Measurements from ENCODE around the gene TRIO.

The TRIO gene

DNA sequence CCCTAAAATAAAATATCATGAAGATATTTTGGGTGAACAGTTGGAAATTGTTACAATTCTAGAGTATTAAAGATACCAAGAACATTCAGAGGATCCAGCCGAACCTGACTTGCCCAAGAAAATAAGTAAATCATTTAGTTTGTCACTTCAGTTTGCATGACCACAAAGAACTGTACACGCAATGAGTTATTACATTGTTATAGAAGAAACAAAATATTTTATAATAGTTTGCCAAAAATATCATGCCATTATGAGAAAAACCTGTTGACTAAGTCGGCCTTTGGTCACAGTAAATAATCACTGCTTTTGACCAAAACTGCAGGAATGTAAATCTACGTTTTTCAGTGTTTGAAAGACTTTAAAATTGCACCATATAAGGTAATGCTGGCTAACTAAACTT is 27.9 kb downstream of the TRIO start:
- no peak for DNase-seq

DNA sequence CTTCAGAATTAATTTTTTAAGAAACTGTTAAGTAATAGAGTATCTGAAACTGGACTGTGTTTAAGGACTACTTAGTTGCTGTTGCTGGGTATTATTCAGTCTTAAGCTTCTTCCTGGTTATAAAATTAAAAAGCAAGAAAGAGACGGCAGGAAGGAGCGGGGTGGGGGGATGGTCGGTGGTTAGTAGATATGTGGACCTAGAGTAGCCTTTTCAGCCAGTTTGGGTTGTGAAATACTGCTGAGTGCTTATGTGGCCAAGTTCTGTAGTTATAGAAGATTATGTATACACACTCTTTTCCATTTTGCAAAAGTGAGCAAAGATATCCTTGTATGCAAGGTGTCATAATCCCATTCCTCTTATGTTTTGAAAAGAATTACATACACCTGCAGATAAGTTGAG is 28.5 kb downstream of the TRIO start:
- no peak for DNase-seq

DNA sequence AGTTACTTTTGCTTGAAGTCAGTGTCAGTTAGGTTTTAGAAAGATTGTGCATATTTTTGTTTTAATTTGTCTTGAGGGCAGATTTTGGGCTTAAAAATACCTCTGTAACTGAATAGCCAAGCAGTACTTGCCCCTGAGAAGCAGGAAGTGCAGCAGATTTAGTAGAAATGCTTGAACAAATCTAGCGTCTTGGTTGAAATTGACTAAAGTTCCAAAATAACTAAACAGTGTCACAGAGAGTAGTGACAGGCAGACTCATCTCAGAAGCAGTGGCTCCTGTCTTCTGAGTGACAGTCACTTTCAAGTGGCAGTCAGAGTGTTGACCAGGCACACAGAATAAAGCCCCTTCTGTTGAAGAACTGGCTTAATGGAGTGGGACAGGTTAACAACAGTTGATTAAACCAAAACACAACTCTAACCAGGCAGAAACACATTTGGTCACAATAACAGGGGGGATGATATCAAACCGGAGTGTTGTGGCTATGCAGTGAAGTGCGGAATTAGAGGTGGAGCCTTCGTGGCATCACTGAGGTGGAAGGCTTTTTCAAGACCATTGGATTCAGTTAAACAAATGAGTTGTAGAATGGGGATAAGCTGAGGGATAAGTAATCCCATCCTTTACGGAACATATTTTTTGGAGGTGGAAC is 29.1 kb downstream of the TRIO start:
- no peak for DNase-seq

DNA sequence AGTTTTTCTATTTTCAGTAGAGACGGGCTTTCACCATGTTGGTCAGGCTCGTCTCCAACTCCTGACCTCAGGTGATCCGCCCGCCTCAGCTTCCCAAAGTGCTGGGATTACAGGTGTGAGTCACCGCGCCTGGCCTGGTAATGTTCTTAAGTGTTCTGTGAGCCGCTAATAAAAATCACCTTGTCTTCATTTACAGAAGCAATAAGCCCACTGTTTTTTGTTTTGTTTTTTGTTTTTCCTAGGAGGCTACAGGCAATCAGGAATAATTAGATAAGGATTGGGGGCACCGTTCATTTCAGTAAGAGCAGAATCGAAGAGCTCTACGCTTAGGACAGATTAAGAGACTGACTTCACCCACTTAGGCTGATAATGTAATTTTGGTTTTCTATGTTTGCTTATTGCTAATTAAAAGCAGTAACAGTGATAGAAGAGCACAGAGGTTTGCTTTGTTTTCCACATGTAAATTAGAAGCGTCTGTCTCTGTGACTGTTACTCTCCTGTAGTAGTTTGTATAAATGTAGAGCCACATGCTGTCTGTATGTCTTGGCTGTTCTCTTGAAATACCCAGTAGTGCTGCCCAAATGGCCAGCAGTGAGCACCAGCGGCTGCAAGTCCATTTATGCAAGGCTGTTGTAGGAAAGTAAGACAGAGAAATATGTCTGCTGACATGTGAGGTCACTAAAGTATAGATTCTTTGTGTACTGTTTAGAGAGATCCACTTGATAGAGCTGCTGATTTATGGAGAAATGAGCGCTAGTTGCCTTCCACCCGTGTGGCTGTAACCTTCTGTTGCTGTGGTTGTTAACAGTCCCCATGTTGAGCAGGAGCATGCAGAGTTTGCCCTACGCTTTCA is 30.5 kb downstream of the TRIO start:
- DNase-seq = no peak

DNA sequence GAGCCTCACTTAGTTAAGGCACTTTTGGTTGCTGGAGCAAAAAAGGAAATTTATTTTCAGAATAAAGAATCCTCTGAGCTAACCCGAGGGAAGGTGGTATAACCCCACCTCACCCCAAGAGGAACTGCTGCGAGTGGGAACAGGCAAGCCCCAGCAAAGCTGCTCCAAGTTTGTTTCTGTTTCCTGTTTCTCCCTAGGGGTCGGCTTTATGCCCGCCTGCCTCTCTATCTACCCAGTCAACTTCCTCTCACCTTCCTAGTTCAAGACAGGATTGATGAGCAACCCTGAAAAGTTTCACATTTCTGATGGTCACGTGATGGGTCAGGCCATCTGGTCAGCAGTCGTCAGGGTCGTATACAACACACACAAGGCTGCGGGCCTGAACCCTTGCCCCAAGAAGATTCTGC is 31.1 kb downstream of the TRIO start:
- DNase-seq = no peak

DNA sequence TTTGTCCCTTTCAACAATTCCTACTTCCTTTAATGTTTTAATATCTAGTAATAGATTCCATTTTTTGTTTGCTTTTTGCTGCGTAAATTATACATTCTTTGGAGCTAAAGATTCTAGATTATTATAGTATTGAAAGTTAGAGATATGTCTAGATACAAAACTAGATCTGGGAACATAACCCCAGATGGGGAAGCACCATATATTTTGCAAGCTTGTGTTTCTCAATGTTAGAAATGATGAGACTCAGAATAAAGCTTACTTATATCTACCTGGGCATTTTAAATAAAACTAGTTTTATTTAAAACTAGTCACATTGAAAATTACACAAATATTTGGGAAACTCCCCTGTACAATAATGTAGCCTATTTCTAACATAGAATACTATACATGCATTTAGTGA is 32.2 kb downstream of the TRIO start:
- no peak for DNase-seq

DNA sequence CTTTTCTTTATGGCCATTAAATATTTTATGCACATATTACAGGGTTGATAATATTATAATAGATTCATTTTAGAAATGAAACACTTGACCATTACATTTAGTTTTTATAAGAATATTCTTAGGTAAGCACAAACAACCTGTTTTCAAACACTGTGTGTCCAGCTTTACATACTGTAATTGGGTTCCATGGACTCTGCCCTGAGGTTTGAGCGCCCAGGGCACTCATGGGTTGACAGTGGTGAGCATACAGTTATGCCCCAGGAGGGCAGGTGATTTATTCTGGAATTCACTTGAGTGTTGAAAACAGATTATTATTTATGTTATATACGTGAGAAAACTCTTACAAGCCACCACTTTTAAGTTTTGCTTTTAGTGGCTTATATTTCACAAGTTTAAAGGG is 33.7 kb downstream of the TRIO start:
- DNase-seq = no peak

DNA sequence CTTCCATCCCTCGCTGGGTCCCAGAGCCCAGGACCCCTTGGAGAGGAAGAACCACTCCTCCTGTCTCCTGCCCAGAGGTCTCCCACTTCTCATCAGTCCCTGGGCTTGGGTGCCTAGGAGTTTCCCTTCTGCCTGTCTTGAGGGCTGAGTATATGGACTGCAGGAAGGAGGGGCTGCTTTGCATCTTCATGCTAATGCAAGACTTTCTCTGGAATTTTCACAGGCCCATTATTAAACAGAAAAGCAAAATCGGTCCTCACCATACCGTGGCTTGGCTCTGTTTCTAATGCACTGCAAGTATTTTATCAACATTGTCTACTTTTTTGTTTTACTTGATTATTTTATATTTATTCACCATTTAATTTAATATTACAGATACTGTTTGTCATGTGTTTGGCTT is 34.5 kb downstream of the TRIO start:
- no peak for DNase-seq

DNA sequence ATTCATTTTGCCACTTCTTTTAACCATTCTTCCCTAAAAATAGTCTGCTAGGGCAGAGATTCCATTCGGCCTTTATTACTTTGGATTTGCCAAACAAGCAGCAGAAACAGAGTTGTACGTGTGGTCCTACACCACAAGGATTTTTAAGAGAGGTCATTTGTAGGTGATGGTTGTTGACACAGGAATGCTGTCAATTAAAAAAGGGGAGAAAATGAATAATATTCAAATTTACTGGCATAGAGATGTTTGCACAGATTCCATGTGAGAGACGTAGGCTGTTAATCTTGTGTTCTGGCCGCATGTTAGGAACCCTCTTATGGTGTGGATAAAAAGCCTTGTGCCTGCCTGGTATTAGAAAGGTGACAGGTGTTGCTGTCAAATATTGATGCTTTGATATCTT is 34.9 kb downstream of the TRIO start:
- DNase-seq = no peak

DNA sequence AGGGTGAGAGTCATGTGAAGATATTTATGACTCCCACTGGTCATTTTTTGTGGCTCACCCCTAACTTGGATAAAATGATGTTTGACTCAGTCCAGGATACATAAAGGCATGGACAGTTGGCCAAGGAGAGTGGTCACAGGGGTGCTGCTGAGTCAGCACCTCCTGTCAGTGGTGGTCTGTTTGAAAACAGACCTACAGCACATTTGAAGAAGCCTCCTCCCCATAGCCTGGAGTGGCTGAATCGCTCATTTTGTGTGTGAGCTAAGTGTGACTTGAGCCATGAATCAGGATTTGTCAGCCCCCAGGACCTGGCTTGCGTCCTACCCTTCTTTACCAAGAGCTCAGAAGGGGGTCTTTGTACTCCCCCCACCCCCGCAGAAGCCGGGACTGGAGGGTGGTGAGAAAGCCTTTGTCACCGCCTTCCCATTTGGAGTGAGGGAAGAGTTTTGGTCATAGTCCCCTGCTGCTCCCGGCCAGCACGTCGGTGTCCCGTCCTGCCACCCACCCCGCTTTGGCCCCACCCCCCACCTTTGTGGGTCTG is 35.6 kb downstream of the TRIO start:
- no peak for DNase-seq

DNA sequence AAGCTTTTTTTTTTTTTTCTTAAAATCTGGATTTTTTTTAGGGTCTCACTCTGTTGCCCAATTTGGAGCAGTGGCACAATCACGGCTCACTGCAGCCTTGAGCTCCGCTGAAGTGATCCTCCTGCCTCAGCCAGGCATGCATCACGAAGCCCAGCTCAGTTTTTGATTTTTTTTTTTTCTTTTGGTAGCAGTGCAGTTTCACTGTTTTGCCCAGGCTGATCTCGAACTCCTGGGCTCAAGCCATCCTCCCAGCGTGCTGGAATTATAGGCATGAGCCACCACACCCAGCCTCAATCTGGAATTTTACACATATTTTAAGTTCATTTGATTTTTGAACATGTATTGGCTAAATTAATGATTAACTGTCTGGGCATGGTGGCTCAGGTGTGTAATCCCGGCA is 36.3 kb downstream of the TRIO start:
- no peak for DNase-seq

DNA sequence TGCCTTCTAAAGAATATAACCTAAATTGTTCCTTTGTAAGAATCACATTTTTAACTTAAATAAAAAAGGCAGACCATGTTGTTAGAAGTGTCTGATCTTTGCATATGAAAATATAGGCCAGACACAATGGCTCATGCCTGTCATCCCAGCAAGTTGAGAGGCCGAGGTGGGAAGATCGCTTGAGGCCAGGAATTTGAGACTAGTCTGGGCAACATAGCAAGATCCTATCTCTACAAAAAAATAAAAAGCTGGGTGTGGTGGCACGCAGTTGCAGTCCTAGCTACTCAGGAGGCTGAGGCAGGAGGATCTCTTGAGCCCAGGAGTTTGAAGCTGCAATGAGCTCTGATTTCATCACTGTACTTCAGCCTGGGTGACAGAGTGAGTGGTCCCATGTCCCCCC is 37.3 kb downstream of the TRIO start:
- DNase-seq = no peak

DNA sequence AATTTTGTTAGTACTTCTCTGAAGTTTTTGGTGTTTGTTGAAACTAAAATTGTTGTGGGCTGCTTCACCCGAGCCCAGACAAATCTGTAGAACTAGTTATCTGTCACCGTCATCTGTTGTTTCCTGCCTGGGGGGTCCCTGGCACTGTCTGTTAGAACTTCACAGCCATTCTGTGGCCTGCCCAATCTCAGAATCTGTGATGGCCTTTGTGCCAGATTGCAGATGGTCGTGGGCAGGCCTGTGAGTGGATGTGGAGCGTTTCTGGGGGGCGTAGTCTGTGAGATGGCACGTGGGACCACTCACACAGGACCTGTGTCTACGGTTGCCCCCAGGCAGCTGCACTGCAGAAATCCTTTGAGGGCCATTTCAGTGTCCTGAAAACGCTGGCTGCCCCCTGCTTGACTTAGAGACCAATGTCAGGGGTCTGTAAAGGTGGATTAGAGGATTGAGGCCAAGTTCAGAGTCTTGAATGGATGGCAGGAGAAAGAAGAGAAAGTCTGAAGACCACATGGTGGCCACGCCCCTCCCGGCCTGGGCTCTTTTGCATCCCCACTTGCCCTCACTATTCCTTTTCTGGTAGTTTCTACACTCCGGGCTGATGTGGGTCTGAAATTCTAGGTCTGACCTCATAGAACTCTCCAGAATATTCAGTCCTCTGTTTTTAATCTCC is 38.3 kb downstream of the TRIO start:
- no peak for DNase-seq

DNA sequence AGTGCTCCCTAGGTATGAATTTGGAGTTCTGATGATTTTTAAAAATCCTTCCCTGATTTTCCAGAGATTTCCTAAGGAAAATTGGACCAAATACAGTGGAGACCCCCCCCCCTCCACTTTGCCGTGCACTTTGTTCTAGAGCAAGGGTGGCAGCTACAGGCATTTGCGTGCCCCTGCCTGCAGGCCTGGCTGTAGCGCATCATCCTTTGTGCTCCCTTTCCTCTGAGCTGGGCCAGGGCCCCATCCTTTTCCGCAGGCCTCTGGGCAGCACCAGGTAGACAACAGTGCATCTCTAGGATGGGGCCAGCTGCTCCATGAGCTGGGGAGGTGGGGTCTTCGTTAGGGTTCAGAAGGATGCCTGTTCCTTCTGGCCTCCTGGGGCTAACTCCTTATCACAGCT is 39.6 kb downstream of the TRIO start:
- no peak for DNase-seq

DNA sequence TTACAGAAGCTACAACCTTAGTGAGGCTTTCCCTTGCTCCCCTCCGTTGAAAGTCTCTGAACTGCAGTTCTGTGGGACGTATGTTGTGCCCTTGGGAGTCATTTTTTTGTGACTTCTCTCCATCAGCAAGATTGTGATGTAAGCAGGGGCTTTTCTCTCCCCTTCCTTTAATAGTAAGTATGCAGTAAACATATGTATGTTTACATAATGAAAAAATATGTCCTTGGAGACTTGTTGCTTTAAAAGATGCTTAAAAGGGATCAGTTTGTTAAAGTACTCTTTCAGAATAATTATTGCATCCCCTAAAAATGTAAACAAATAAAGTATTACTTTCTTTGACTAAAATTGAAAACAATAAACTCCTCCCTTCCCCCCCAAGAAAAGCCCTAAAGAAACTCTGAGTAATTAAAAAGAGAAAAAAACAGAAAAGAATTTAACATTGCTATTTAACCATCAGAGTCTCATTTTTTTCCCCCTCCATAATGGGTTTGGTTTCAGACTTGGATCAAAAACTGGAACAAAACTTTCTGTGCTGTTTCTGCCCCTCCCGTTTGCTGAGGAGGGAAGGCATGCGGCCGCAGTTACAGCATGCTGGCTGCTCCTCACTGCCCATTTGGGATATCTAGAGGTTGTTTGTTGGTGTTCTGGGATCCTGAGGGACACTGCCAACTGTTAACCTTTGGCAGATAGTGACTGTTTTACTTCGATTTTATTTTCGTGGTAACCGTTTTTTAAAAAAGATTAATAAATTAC is 40.2 kb downstream of the TRIO start:
- DNase-seq = no peak

DNA sequence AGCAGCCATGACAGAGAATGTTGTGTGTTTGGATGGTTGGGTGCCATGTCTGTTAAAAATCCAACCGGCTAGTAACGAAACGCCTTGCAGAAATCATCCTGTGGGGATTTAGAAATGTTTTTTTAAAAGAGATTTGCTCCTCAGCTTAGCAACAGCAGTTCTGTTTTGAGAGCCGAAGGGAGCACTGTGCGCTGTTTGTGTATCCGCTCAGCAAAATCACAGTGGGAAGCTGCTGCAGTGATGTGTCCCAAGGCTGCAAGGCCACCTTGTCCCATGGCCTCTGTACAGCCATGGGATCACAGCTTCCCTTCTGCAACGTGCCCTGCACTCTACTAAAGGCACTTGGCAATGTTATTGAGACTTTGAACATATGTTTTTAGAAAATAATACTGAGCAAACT is 40.9 kb downstream of the TRIO start:
- no peak for DNase-seq

DNA sequence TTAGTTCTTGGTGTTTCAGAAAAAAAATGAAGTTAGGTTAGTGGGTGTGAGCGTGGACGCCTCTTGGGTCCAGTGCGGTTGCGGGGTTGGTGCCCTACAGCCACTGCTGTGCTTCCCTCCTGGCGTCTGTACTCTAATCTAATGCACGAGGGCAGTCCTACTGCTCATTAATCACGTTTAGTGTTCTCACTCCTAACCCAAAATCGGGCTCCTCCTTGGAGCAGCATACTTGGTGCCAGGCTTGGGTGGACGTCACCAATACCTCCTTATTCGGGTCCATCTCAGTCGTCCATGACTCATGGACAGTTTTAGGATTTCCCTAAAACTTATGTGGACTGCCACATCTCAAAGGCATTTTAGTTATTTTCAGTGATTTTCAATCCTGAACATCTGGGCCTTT is 41.6 kb downstream of the TRIO start:
- DNase-seq = no peak

DNA sequence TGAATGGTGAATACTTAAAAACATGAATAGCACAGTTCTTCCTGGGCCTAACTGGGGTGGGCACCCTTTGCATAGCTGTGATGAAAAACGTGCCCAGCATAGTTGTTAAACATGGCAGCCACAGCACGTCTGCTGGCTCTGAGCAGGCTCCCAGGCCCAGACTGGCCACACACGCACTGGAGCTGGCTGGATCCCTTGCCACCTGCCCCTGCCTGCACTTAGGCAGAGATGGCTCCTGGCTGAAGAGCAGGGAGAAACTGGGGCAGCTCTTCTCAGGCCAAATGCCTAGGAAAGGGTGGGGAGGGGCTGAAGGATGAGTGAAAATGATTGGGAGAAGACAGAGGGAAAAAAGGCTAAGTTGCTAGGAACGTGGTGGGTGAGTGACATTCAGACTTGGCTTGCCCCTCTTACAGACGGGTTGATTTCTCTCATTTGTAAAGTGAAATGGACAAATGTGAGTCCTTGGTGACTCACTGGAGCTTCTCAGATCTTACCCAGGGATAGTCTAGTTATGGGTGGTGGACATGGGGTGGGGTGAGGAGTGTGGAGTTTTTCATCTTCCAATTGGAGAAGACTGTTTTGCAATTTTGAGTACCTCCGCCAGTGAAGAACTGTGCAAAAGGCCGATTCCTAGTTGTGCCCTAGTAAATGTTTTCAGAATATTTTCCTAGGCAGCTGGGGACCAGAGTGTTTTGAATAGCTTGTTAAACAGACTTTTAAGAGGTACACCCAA is 42.4 kb downstream of the TRIO start:
- no peak for DNase-seq

DNA sequence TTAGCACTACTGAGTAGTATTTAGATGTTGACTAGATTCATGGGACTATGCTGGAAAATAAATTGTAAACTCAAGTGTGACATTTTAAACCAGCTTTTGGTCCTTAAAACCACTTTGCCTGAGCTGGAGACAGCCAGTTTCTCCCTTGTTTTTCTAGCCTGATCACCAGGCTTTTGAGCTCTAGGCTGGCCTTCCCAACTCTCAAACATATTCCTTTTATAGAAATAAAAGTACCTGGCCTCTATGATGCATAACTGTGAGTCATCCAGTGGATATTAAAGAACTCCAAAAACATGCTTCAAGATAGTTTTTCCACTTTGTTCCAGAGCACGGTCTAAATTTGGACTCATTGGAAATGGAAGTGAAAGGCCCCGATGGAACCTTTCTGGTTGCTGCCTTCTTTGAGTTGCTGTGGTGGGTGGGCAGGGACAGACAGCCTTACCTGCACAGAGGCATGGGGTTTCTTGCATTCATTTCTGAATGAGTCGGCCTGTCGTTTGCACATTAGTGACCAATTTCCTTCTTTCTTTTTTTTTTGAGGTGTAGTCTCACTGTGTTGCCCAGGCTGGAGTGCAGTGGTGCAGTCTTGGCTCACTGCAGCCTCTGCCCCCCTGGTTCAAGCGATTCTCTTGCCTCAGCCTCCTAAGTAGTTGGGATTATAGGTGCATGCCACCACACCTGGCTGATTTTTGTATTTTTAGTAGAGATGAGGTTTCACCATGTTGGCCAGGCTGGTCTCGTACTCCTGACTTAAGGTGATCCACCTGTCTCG is 43.1 kb downstream of the TRIO start:
- no peak for DNase-seq

DNA sequence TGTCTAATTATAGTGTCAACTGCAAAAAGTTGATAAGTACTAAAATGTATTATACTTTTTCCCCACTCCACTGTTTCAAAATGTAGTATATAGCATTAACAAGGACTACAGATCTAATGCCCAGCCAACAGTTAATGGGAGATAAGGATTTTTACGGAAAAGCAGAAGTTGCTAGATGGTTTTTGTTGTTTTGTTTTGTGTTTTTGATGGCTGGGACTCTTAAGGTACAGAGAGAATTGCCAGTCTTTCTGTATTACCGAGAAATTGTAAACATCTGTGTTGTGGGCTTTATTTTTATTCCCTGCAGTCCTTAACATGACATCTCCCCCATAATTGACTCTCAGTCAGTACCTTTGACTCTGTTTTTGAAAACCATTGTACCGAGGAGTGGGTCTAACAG is 44.0 kb downstream of the TRIO start:
- DNase-seq = no peak

DNA sequence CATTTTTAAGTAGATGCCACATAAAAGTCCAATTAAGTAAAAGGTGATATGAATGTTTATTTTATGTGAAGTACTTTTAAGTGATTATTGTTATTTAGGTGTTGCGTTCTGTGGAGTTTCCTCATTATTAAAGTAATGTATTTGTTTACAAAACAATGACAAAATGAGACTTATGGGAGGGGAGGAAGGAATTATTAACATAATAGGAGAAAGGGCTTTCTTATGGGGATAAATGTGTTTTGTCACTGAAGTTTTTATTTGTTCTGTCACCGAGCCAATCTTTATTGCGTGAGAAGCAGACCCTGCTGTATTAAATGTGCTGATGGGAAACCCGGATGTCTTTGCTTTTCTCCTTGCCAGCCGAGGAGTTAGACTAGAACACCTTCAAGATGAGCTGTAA is 44.5 kb downstream of the TRIO start:
- no peak for DNase-seq

DNA sequence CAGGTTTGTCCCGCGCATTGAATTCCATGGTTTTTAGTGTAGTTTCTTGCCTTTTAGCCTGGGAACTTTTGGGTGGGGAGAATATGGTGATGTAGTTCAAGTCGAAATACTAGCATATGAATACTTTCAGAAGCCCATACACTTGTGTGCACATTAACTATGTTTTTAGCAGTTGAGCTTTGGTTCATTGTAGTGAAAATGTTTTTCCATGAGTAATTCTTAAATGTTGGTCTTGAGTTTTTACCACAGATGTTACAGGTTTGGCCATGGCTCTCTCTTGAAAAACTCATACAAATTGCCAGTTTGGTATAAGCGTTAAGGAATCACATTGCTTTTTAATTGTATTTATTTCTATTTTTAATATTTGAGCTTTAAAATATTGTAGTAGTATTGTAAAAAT is 45.6 kb downstream of the TRIO start:
- no peak for DNase-seq

Data from activated CD8-positive, alpha-beta memory T cell treated with anti-CD3 and anti-CD28 coated beads, Interleukin-2, amount 50 U/mL, for 4 hours (primary cell).